HG03066 (cell line): ENCODE data around the gene CDCP1.

Source experiments
- ATAC-seq: cut with Tn5 transposase; IDR thresholded peaks from one replicate; pipeline ENCODE4 v1.9.1; 2021; ENCODE audit warnings: low read depth; ENCODE audit not compliant: unreplicated experiment

The CDCP1 gene

GRCh38 chr3:45145681-45146614 is at the start of gene CDCP1:
TSS of gene CDCP1 (minus strand) at chr3:45146378. CDS start at chr3:45146287, 91 bp downstream.
- no peak for ATAC-seq

GRCh38 chr3:45194791-45195190 is 48.6 kb upstream of the CDCP1 start:
- no peak for ATAC-seq

- no peak for ATAC-seq
Observed at GRCh38 chr3:45191924-45192417, 45.8 kb upstream of the CDCP1 start.

GRCh38 chr3:45191424-45191823 is 45.2 kb upstream of the CDCP1 start:
- no peak for ATAC-seq

GRCh38 chr3:45188719-45189659 is 42.8 kb upstream of the CDCP1 start:
- no peak for ATAC-seq

GRCh38 chr3:45187694-45188141 is 41.5 kb upstream of the CDCP1 start:
- ATAC-seq = no peak

- ATAC-seq = no peak
Observed at GRCh38 chr3:45186871-45187270, 40.7 kb upstream of the CDCP1 start.

- no peak for ATAC-seq
Observed at GRCh38 chr3:45185461-45185860, 39.3 kb upstream of the CDCP1 start.

- no peak for ATAC-seq
Observed at GRCh38 chr3:45185052-45185451, 38.9 kb upstream of the CDCP1 start.

GRCh38 chr3:45183872-45184262 is 37.7 kb upstream of the CDCP1 start:
- no peak for ATAC-seq

GRCh38 chr3:45182915-45183871 is 37.0 kb upstream of the CDCP1 start:
- ATAC-seq = no peak

- no peak for ATAC-seq
Observed at GRCh38 chr3:45181496-45181895, 35.3 kb upstream of the CDCP1 start.

GRCh38 chr3:45180899-45181298 is 34.7 kb upstream of the CDCP1 start:
- ATAC-seq = no peak

- ATAC-seq = no peak
Observed at GRCh38 chr3:45180051-45180450, 33.9 kb upstream of the CDCP1 start.

GRCh38 chr3:45179163-45179562 is 33.0 kb upstream of the CDCP1 start:
- no peak for ATAC-seq

GRCh38 chr3:45178183-45179023 is 32.2 kb upstream of the CDCP1 start:
- ATAC-seq = no peak

- no peak for ATAC-seq
Observed at GRCh38 chr3:45176912-45177311, 30.7 kb upstream of the CDCP1 start.

GRCh38 chr3:45174234-45174633 is 28.1 kb upstream of the CDCP1 start:
- ATAC-seq = no peak

GRCh38 chr3:45173776-45174175 is 27.6 kb upstream of the CDCP1 start:
- ATAC-seq = no peak
